ENCODE results near the gene DNAJC10.
"Not testable (repeated sequence)": the region's sequence is repeated elsewhere in the genome, so short reads cannot be mapped to it uniquely, and the experiment has no call there.

Gene DNAJC10

GRCh38 chr2:182741620-182742019 lies 25.6 kb downstream of the DNAJC10 start:
- Histone ChIP-seq H3K36me3 (replicated peaks; ENCODE audit: insufficient read depth, low read length) (peaks cover 33% of the 10 kb centered on the region), H3K4me1 (ENCODE audit: low read length) (peaks cover 12% of the 10 kb centered on the region), H3K4me3 (ENCODE audit: low read length) (no peak overlapping the region), H3K9ac (ENCODE audit: low read length) (no peak overlapping the region), H3F3A (ENCODE audit: insufficient read depth, low read length) (peaks cover 10% of the 10 kb centered on the region), H3K9me3 (replicated peaks; ENCODE audit: insufficient read depth, low read length) (no peaks in the 10 kb centered on the region), H3K27ac (ENCODE audit: low read length) (no peak overlapping the region), H3K4me2 (ENCODE audit: low read depth, low read length) (no peak overlapping the region), H4K20me1 (ENCODE audit: insufficient read depth, low read length) (peaks cover 10% of the 10 kb centered on the region; the same call in 1 of the 2 replicates), H2AFZ (ENCODE audit: low read length) (no peak overlapping the region), H3K27me3 (replicated peaks; ENCODE audit: insufficient read depth, low read length) (no peaks in the 10 kb centered on the region), H3K9me2 (replicated peaks; ENCODE audit: insufficient read depth, low read length) (no peaks in the 10 kb centered on the region), H3K79me2 (ENCODE audit: low read length) (peaks cover 4% of the 10 kb centered on the region; the same call in 1 of the 2 replicates)
- TF ChIP-seq CTCF (IDR thresholded peaks at IDR 0.05; ENCODE audit: low read length) (no peak), EZH2 (optimal IDR thresholded peaks at IDR 0.05; ENCODE audit: low read depth, low read length) (no peak), EZH2phosphoT487 (IDR thresholded peaks at IDR 0.05; ENCODE audit: low read length) (no peak)
- DNase-seq = no peak

DNA sequence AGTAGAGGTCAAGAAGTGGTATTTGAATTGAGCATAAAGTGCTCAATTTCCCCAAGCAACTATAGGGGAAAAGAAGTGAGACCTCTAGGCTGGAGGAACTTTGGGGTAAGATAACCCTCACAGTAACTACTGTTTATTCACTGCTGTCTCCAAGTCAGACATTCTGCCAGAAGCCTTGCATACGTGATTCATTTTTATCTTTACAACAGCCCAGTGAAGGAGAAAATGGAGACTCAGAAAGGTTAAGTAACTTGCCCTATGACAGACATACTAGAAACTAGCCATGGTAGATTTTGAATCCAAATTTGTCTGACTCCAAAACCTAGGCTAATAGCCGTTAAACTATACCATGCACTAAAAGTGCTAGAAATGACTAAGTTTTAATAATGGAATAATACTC lies 28.4 kb downstream of the DNAJC10 start:
- DNase-seq = no peak
- H3K4me2 ChIP-seq (ENCODE audit: low read depth, low read length) = no peak overlapping the region
- H3K27ac ChIP-seq (ENCODE audit: low read length) = no peak overlapping the region
- H3F3A ChIP-seq (ENCODE audit: insufficient read depth, low read length) = peaks cover 10% of the 10 kb centered on the region
- peaks cover 12% of the 10 kb centered on the region for H3K4me1 ChIP-seq (ENCODE audit: low read length)
- peaks cover 10% of the 10 kb centered on the region; the same call in 1 of the 2 replicates for H4K20me1 ChIP-seq (ENCODE audit: insufficient read depth, low read length)
- no peak overlapping the region for H3K9ac ChIP-seq (ENCODE audit: low read length)
- H3K79me2 ChIP-seq (ENCODE audit: low read length) = peaks cover 4% of the 10 kb centered on the region; the same call in 1 of the 2 replicates
- H3K4me3 ChIP-seq (ENCODE audit: low read length) = no peak overlapping the region
- H2AFZ ChIP-seq (ENCODE audit: low read length) = no peak overlapping the region
- no peaks in the 10 kb centered on the region for H3K9me2 ChIP-seq (replicated peaks; ENCODE audit: insufficient read depth, low read length)
- H3K36me3 ChIP-seq (replicated peaks; ENCODE audit: insufficient read depth, low read length) = peaks cover 26% of the 10 kb centered on the region
- no peaks in the 10 kb centered on the region for H3K9me3 ChIP-seq (replicated peaks; ENCODE audit: insufficient read depth, low read length)
- TF ChIP-seq CTCF (IDR thresholded peaks at IDR 0.05; ENCODE audit: low read length) (no peak), EZH2phosphoT487 (IDR thresholded peaks at IDR 0.05; ENCODE audit: low read length) (no peak), EZH2 (optimal IDR thresholded peaks at IDR 0.05; ENCODE audit: low read depth, low read length) (no peak)
- no peaks in the 10 kb centered on the region for H3K27me3 ChIP-seq (replicated peaks; ENCODE audit: insufficient read depth, low read length)

- Histone ChIP-seq H3K9me3 (replicated peaks; ENCODE audit: insufficient read depth, low read length) (no peaks in the 10 kb centered on the region), H3K27me3 (replicated peaks; ENCODE audit: insufficient read depth, low read length) (no peaks in the 10 kb centered on the region), H4K20me1 (ENCODE audit: insufficient read depth, low read length) (peaks cover 10% of the 10 kb centered on the region; the same call in 1 of the 2 replicates), H3K36me3 (replicated peaks; ENCODE audit: insufficient read depth, low read length) (peaks cover 26% of the 10 kb centered on the region), H2AFZ (ENCODE audit: low read length) (no peak overlapping the region), H3K4me2 (ENCODE audit: low read depth, low read length) (no peak overlapping the region), H3K4me1 (ENCODE audit: low read length) (peaks cover 11% of the 10 kb centered on the region), H3K79me2 (ENCODE audit: low read length) (peaks cover 4% of the 10 kb centered on the region; the same call in 1 of the 2 replicates), H3K9ac (ENCODE audit: low read length) (no peak overlapping the region), H3K27ac (ENCODE audit: low read length) (no peak overlapping the region), H3K4me3 (ENCODE audit: low read length) (no peak overlapping the region), H3K9me2 (replicated peaks; ENCODE audit: insufficient read depth, low read length) (no peaks in the 10 kb centered on the region), H3F3A (ENCODE audit: insufficient read depth, low read length) (peaks cover 10% of the 10 kb centered on the region)
- no peak for DNase-seq
- TF ChIP-seq EZH2phosphoT487 (IDR thresholded peaks at IDR 0.05; ENCODE audit: low read length) (no peak), EZH2 (optimal IDR thresholded peaks at IDR 0.05; ENCODE audit: low read depth, low read length) (no peak), CTCF (IDR thresholded peaks at IDR 0.05; ENCODE audit: low read length) (no peak)
These were observed 29.0 kb downstream of the DNAJC10 start for GRCh38 chr2:182745061-182745460.

DNA sequence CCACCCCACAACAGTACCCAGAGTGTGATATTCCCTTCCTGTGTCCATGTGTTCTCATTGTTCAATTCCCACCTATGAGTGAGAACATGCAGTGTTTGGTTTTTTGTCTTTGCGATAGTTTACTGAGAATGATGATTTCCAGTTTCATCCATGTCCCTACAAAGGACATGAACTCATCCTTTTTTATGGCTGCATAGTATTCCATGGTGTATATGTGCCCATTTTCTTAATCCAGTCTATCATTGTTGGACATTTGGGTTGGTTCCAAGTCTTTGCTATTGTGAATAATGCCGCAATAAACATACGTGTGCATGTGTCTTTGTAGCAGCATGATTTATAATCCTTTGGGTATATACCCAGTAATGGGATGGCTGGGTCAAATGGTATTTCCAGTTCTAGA lies 29.8 kb downstream of the DNAJC10 start:
- not testable (repeated sequence) for H3K27ac ChIP-seq (ENCODE audit: low read length); H3K9ac ChIP-seq (ENCODE audit: low read length); H3K9me2 ChIP-seq (replicated peaks; ENCODE audit: insufficient read depth, low read length); H3K4me1 ChIP-seq (ENCODE audit: low read length); H3F3A ChIP-seq (ENCODE audit: insufficient read depth, low read length); H3K4me3 ChIP-seq (ENCODE audit: low read length); DNase-seq; H3K9me3 ChIP-seq (replicated peaks; ENCODE audit: insufficient read depth, low read length); H3K4me2 ChIP-seq (ENCODE audit: low read depth, low read length); H2AFZ ChIP-seq (ENCODE audit: low read length); H3K79me2 ChIP-seq (ENCODE audit: low read length); H3K27me3 ChIP-seq (replicated peaks; ENCODE audit: insufficient read depth, low read length); H4K20me1 ChIP-seq (ENCODE audit: insufficient read depth, low read length)
- H3K36me3 ChIP-seq (replicated peaks; ENCODE audit: insufficient read depth, low read length) = peaks cover 26% of the 10 kb centered on the region
